ENCODE data around the gene GALNT10. TPM values are rescaled to one million over a fixed set of nuclear protein-coding genes. Genes with fewer than 3 reads are reported as not detected.

GALNT10 gene
- total RNA-seq, 1 donor = 17.7 TPM

GRCh38 chr5:154273963-154274827, 83.7 kb downstream of the GALNT10 start:
- Histone ChIP-seq H3K9me3 (ENCODE audit: low read depth, low read length) (no peaks in the 10 kb centered on the region), H3K27me3 (ENCODE audit: insufficient read depth, low read length) (no peaks in the 10 kb centered on the region), H3K4me3 (ENCODE audit: low read length) (no peak overlapping the region), H3K4me1 (ENCODE audit: insufficient read depth, low read length) (peaks cover 37% of the 10 kb centered on the region)

GRCh38 chr5:154274828-154275185, 84.3 kb downstream of the GALNT10 start:
- Histone ChIP-seq H3K27me3 (ENCODE audit: insufficient read depth, low read length) (no peaks in the 10 kb centered on the region), H3K9me3 (ENCODE audit: low read depth, low read length) (no peaks in the 10 kb centered on the region), H3K4me3 (ENCODE audit: low read length) (no peak overlapping the region), H3K4me1 (ENCODE audit: insufficient read depth, low read length) (peaks cover 37% of the 10 kb centered on the region)

- Histone ChIP-seq H3K27me3 (ENCODE audit: insufficient read depth, low read length) (no peaks in the 10 kb centered on the region), H3K4me3 (ENCODE audit: low read length) (no peak overlapping the region), H3K9me3 (ENCODE audit: low read depth, low read length) (no peaks in the 10 kb centered on the region), H3K4me1 (ENCODE audit: insufficient read depth, low read length) (peaks cover 37% of the 10 kb centered on the region)
Observed at GRCh38 chr5:154275566-154275965, 85.0 kb downstream of the GALNT10 start.

GRCh38 chr5:154276261-154276972, 85.9 kb downstream of the GALNT10 start:
- Histone ChIP-seq H3K27me3 (ENCODE audit: insufficient read depth, low read length) (no peaks in the 10 kb centered on the region), H3K4me3 (ENCODE audit: low read length) (no peak overlapping the region), H3K4me1 (ENCODE audit: insufficient read depth, low read length) (peaks cover 34% of the 10 kb centered on the region), H3K9me3 (ENCODE audit: low read depth, low read length) (no peaks in the 10 kb centered on the region)

- Histone ChIP-seq H3K9me3 (ENCODE audit: low read depth, low read length) (no peaks in the 10 kb centered on the region), H3K4me1 (ENCODE audit: insufficient read depth, low read length) (peaks cover 28% of the 10 kb centered on the region), H3K4me3 (ENCODE audit: low read length) (no peak overlapping the region), H3K27me3 (ENCODE audit: insufficient read depth, low read length) (no peaks in the 10 kb centered on the region)
Observed at GRCh38 chr5:154276973-154277331, 86.4 kb downstream of the GALNT10 start.

- Histone ChIP-seq H3K4me3 (ENCODE audit: low read length) (no peak overlapping the region), H3K9me3 (ENCODE audit: low read depth, low read length) (no peaks in the 10 kb centered on the region), H3K4me1 (ENCODE audit: insufficient read depth, low read length) (peaks cover 23% of the 10 kb centered on the region), H3K27me3 (ENCODE audit: insufficient read depth, low read length) (no peaks in the 10 kb centered on the region)
Observed at GRCh38 chr5:154277499-154277898, 87.0 kb downstream of the GALNT10 start.

GRCh38 chr5:154278186-154278585, 87.7 kb downstream of the GALNT10 start:
- Histone ChIP-seq H3K4me1 (ENCODE audit: insufficient read depth, low read length) (peaks cover 16% of the 10 kb centered on the region), H3K4me3 (ENCODE audit: low read length) (no peak overlapping the region), H3K9me3 (ENCODE audit: low read depth, low read length) (no peaks in the 10 kb centered on the region), H3K27me3 (ENCODE audit: insufficient read depth, low read length) (no peaks in the 10 kb centered on the region)

GRCh38 chr5:154278908-154279307, 88.4 kb downstream of the GALNT10 start:
- H3K9me3 ChIP-seq (ENCODE audit: low read depth, low read length) = no peaks in the 10 kb centered on the region
- peaks cover 16% of the 10 kb centered on the region for H3K4me1 ChIP-seq (ENCODE audit: insufficient read depth, low read length)
- no peaks in the 10 kb centered on the region for H3K27me3 ChIP-seq (ENCODE audit: insufficient read depth, low read length)
- H3K4me3 ChIP-seq (ENCODE audit: low read length) = no peak overlapping the region

- no peak overlapping the region for H3K4me3 ChIP-seq (ENCODE audit: low read length)
- H3K27me3 ChIP-seq (ENCODE audit: insufficient read depth, low read length) = no peaks in the 10 kb centered on the region
- peaks cover 24% of the 10 kb centered on the region for H3K4me1 ChIP-seq (ENCODE audit: insufficient read depth, low read length)
- no peaks in the 10 kb centered on the region for H3K9me3 ChIP-seq (ENCODE audit: low read depth, low read length)
Observed at GRCh38 chr5:154284433-154284832, 93.9 kb downstream of the GALNT10 start.

GRCh38 chr5:154285661-154286408, 95.3 kb downstream of the GALNT10 start:
- Histone ChIP-seq H3K4me1 (ENCODE audit: insufficient read depth, low read length) (peaks cover 24% of the 10 kb centered on the region), H3K9me3 (ENCODE audit: low read depth, low read length) (no peaks in the 10 kb centered on the region), H3K27me3 (ENCODE audit: insufficient read depth, low read length) (no peaks in the 10 kb centered on the region), H3K4me3 (ENCODE audit: low read length) (no peak overlapping the region)

- Histone ChIP-seq H3K27me3 (ENCODE audit: insufficient read depth, low read length) (no peaks in the 10 kb centered on the region), H3K4me1 (ENCODE audit: insufficient read depth, low read length) (peaks cover 24% of the 10 kb centered on the region), H3K9me3 (ENCODE audit: low read depth, low read length) (no peaks in the 10 kb centered on the region), H3K4me3 (ENCODE audit: low read length) (no peak overlapping the region)
Observed at GRCh38 chr5:154286557-154286956, 96.0 kb downstream of the GALNT10 start.

- H3K9me3 ChIP-seq (ENCODE audit: low read depth, low read length) = no peaks in the 10 kb centered on the region
- no peaks in the 10 kb centered on the region for H3K27me3 ChIP-seq (ENCODE audit: insufficient read depth, low read length)
- no peak overlapping the region for H3K4me3 ChIP-seq (ENCODE audit: low read length)
- H3K4me1 ChIP-seq (ENCODE audit: insufficient read depth, low read length) = peaks cover 24% of the 10 kb centered on the region
Observed at GRCh38 chr5:154287136-154287535, 96.6 kb downstream of the GALNT10 start.

- Histone ChIP-seq H3K27me3 (ENCODE audit: insufficient read depth, low read length) (no peaks in the 10 kb centered on the region), H3K4me1 (ENCODE audit: insufficient read depth, low read length) (peaks cover 24% of the 10 kb centered on the region), H3K9me3 (ENCODE audit: low read depth, low read length) (no peaks in the 10 kb centered on the region), H3K4me3 (ENCODE audit: low read length) (no peak overlapping the region)
Observed at GRCh38 chr5:154288145-154288544, 97.6 kb downstream of the GALNT10 start.

- no peaks in the 10 kb centered on the region for H3K4me1 ChIP-seq (ENCODE audit: insufficient read depth, low read length)
- H3K27me3 ChIP-seq (ENCODE audit: insufficient read depth, low read length) = no peaks in the 10 kb centered on the region
- H3K9me3 ChIP-seq (ENCODE audit: low read depth, low read length) = no peaks in the 10 kb centered on the region
- H3K4me3 ChIP-seq (ENCODE audit: low read length) = no peak overlapping the region
Observed at GRCh38 chr5:154291917-154292316, 101.4 kb downstream of the GALNT10 start.

GRCh38 chr5:154293219-154293618, 102.7 kb downstream of the GALNT10 start:
- H3K4me3 ChIP-seq (ENCODE audit: low read length) = no peak overlapping the region
- H3K27me3 ChIP-seq (ENCODE audit: insufficient read depth, low read length) = no peaks in the 10 kb centered on the region
- H3K4me1 ChIP-seq (ENCODE audit: insufficient read depth, low read length) = peaks cover 7% of the 10 kb centered on the region
- no peaks in the 10 kb centered on the region for H3K9me3 ChIP-seq (ENCODE audit: low read depth, low read length)

All from mononuclear cell (primary cell).